Right lobe of liver (tissue), 6 donors: Measurements from ENCODE around the gene ABCB6. TPM values are rescaled to one million over a fixed set of nuclear protein-coding genes. Genes with fewer than 3 reads are reported as not detected.

ENCODE experiments used
- ATAC-seq, 4 donors: fragments of 200-7000 bp; cut with Tn5 transposase; one replicate each; pipeline ENCODE4 v1.9.1; 2020; ENCODE audit warnings: mild to moderate bottlenecking in 4 of 4, moderate library complexity in 4 of 4
- DNase-seq, 3 donors: peaks; one replicate each; pipeline ENCODE4 v3.0.0-alpha.2; 2020
- H3K27ac ChIP-seq, 3 donors: fragments of 200-600 bp; one replicate each; pipeline ENCODE4 v1.8.0; 2022
- H3K27me3 ChIP-seq, 2 donors: fragments of 200-600 bp; one replicate each; pipeline ENCODE4 v1.8.0; 2022
- H3K36me3 ChIP-seq, 4 donors: fragments of 200-600 bp; sonication (generic) in 1 of 4; one replicate each; pipeline versions ENCODE4 v1.5.1 to v1.8.0; 2017 to 2022; ENCODE audit warnings: control low read depth in 1 of 4
- H3K4me1 ChIP-seq, 4 donors: fragments of 200-600 bp; sonication (generic) in 1 of 4; one replicate each; pipeline versions ENCODE4 v1.5.1 to v1.8.0; 2017 to 2022; ENCODE audit warnings: control low read depth in 1 of 4
- H3K4me3 ChIP-seq, 3 donors: fragments of 200-600 bp; one replicate each; pipeline ENCODE4 v1.8.0; 2022
- H3K9me3 ChIP-seq, 4 donors: fragments of 200-600 bp; sonication (generic) in 1 of 4; one replicate each; pipeline versions ENCODE4 v1.5.1 to v1.8.0; 2017 to 2022; ENCODE audit warnings: control low read depth in 1 of 4
- POLR2A ChIP-seq: fragments of 450-650 bp; IDR thresholded peaks from one replicate; pipeline ENCODE4 v1.6.1; 2017; ENCODE audit warnings: antibody characterized with exemption, mild to moderate bottlenecking
- WGBS: methylation state at CpG from one replicate; pipeline ENCODE4 v1.1.6; 2018; ENCODE audit warnings: low coverage, low lambda C conversion rate; ENCODE audit not compliant: insufficient coverage; ENCODE audit errors: missing lambda C conversion rate; 5-methylcytosine and 5-hydroxymethylcytosine counted together
- intact Hi-C, 2 donors: fragments of 100-400 bp; cut with DNase I; formaldehyde crosslinking; loops; one replicate each; pipeline versions ENCODE4 v1.11.2 to v1.14.1; 2022
- total RNA-seq, 6 experiments: library from RNA; depleted of rRNA in 2 of 6; stranded (reverse); fragments of >200 nt in 2 of 6; fragmentation: NEBNext Ultra II Directional in 3 of 6; extraction: Animal tissue kit (Norgen Biotek cat#: 25700) in 3 of 6; gene quantifications; one replicate each; pipeline versions ENCODE4 v1.1.0 to v1.2.4, GENCODE V29; 2016 to 2023
- TF ChIP-seq, protein P1 (sequence below), 4 donors: fragments of 200-600 bp in 3 of 4; fragments of 450-650 bp in 1 of 4; IDR thresholded peaks; one replicate each; pipeline versions ENCODE4 v1.5.1 to v1.8.0; 2016 to 2022; ENCODE audit warnings: antibody characterized with exemption in 4 of 4, mild to moderate bottlenecking in 2 of 4
- donor health status: DM: no; HTN: yes; CAD: no.
- donor health status: DM: no; HTN: no; CAD: no.
- donor health status: DM: no; HTN: no; CAD: no.
- donor health status: DM: no; HTN: yes; CAD: no.
- donor health status: DM: no; HTN: yes; CAD: no.

The ABCB6 gene
- total RNA-seq, 6 experiments from 2014 or later = 20.3 to 72.5 (median 37.3) TPM

DNA sequence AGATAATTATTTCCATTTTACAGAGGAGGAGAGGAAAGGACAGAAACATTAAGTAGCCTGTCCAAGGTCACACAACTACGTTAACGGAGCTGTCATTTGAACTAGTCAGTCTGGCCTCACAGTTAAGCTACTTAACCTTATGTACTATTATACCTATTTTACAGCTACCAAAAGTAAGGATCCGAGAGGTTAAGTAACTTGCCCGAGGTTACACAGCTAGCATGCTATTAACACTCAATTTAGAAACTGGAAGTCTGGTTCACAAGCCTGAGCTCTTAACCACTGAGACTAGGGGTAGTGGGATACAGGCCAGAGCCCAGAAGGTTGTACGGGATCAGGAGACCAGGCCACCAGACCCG lies 26.0 kb upstream of the ABCB6 start:
- no peak for TF ChIP-seq POLR2A
- TF ChIP-seq, protein P1, sequence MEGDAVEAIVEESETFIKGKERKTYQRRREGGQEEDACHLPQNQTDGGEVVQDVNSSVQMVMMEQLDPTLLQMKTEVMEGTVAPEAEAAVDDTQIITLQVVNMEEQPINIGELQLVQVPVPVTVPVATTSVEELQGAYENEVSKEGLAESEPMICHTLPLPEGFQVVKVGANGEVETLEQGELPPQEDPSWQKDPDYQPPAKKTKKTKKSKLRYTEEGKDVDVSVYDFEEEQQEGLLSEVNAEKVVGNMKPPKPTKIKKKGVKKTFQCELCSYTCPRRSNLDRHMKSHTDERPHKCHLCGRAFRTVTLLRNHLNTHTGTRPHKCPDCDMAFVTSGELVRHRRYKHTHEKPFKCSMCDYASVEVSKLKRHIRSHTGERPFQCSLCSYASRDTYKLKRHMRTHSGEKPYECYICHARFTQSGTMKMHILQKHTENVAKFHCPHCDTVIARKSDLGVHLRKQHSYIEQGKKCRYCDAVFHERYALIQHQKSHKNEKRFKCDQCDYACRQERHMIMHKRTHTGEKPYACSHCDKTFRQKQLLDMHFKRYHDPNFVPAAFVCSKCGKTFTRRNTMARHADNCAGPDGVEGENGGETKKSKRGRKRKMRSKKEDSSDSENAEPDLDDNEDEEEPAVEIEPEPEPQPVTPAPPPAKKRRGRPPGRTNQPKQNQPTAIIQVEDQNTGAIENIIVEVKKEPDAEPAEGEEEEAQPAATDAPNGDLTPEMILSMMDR (IDR thresholded peaks at IDR 0.05) = no peak
- WGBS = 34% methylated on average over 5 of the region's 6 CpGs
- H3K36me3 ChIP-seq = peaks cover 0 to 5% (median 2%) of the 10 kb centered on the region in 4 donors
- peak overlapping the region; percentile 94 to 95 (median 94) for H3K27ac ChIP-seq
- H3K9me3 ChIP-seq = no peaks in the 10 kb centered on the region
- intact Hi-C loops = no loop called here
- no peaks in the 10 kb centered on the region for H3K27me3 ChIP-seq
- ATAC-seq (no peak), DNase-seq (no peak)
- peaks cover 2 to 44% (median 19%) of the 10 kb centered on the region in 4 donors for H3K4me1 ChIP-seq
- peak overlapping the region; percentile 96 to 98 (median 96) for H3K4me3 ChIP-seq

DNA sequence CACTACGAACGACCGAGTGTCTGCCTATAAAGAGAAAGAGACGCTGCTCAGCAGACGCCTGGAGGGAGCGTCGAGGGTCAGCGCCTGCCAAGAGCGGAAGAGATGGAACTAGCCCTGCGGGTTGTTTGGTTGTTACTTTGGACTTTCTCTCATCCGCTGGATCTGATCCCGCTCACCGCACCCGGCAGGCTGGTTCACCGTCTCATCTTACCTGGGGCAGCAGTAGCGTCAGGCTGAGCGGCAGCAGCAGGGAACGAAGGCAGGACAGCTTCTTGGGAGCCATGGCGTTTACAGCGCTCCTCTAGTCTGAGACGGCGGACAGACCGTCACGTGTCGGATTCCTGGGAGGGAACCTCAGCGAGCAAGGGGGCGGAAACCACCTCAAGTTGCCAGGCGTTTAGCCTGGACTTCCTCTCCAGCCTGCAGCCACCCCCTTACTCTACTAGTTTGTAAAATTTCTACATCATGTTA lies 24.6 kb upstream of the ABCB6 start:
- Histone ChIP-seq H3K4me3 (peak overlapping the region in 2 of 3 donors; percentile 22 to 47), H3K9me3 (no peaks in the 10 kb centered on the region), H3K36me3 (peaks cover 0 to 5% (median 2%) of the 10 kb centered on the region in 4 donors), H3K27me3 (no peaks in the 10 kb centered on the region), H3K27ac (peak overlapping the region in 2 of 3 donors; percentile 41 to 63), H3K4me1 (peaks cover 2 to 30% (median 11%) of the 10 kb centered on the region in 4 donors)
- intact Hi-C loops = no loop called here
- ATAC-seq = peak; percentile 58 to 66 (median 61)
- DNase-seq = peak in 2 of 3 donors; percentile 61 to 74
- WGBS = 32% methylated on average over 8 of the region's 28 CpGs
- no peak for TF ChIP-seq POLR2A
- TF ChIP-seq, protein P1 (IDR thresholded peaks at IDR 0.05) = no peak

DNA sequence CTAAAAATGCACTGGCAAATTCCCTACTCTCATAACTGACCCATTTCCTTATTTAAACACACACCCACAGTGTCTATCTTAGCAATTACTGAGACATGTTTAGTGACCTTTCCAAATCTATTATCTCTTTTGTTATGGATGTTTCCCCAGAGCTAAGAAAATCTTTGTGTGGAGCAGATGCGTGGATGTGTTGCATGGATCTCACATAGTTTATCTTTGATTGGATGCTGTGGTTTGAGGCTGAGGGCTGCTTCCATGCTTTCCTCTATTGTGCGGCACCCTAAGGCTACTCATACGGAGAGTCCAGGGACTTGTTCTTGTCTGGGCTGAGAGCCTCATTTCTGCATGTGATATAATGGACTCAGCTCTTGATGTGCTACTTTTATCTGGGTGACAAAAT lies 15.6 kb upstream of the ABCB6 start:
- H3K27ac ChIP-seq = no peak overlapping the region
- H3K4me3 ChIP-seq = no peak overlapping the region
- ATAC-seq (no peak), DNase-seq (no peak)
- no peaks in the 10 kb centered on the region for H3K27me3 ChIP-seq
- peaks cover 0 to 69% (median 32%) of the 10 kb centered on the region in 4 donors for H3K36me3 ChIP-seq
- H3K4me1 ChIP-seq = peaks cover 0 to 9% (median 3%) of the 10 kb centered on the region in 4 donors
- TF ChIP-seq, protein P1 (IDR thresholded peaks at IDR 0.05) = no peak
- no peak for TF ChIP-seq POLR2A
- H3K9me3 ChIP-seq = no peaks in the 10 kb centered on the region
- WGBS = 89% methylated on average over 3 of the region's 3 CpGs
- intact Hi-C loops = no loop called here

DNA sequence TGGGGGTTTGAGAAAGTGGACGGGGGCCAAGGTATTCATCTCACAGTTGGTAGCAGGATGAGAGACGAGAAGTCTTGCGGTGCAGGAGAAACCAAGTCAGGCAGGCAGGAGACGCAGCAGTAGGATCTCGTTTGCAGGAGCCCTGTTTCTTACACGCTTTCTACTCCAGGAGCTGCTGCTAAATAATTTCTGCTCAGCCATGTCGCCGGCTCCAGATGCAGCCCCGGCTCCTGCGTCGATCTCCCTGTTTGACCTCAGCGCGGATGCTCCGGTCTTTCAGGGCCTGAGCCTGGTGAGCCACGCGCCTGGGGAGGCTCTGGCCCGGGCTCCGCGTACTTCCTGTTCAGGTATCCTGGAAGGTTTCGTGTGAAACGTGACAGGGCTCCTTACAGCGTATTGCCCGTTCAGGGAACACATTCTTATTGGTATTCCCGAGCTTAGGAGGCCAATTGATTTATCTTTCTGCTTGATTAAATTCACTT lies 11.3 kb upstream of the ABCB6 start:
- DNase-seq (peak in 2 of 3 donors; percentile 72 to 75), ATAC-seq (peak; percentile 25 to 53 (median 40))
- intact Hi-C loops = no loop called here
- Histone ChIP-seq H3K36me3 (peaks cover 5 to 49% (median 22%) of the 10 kb centered on the region in 4 donors), H3K4me1 (peaks cover 0 to 14% (median 5%) of the 10 kb centered on the region in 4 donors), H3K27ac (peak overlapping the region; percentile 89 to 98 (median 90)), H3K27me3 (no peaks in the 10 kb centered on the region), H3K9me3 (no peaks in the 10 kb centered on the region), H3K4me3 (peak overlapping the region; percentile 66 to 90 (median 77))
- WGBS = 0% methylated on average over 8 of the region's 24 CpGs
- no peak for TF ChIP-seq POLR2A
- TF ChIP-seq, protein P1 (IDR thresholded peaks at IDR 0.05) = no peak
